ENCODE results near the gene ETV6. TPM values are rescaled to one million over a fixed set of nuclear protein-coding genes. Genes with fewer than 3 reads are reported as not detected.

ETV6 gene
- total and polyA plus RNA-seq, 2 of the 8 experiments (the other 6 are each of a cell fraction or from before 2014, with no cell fraction given), result 5.5 to 23.9 TPM

DNA sequence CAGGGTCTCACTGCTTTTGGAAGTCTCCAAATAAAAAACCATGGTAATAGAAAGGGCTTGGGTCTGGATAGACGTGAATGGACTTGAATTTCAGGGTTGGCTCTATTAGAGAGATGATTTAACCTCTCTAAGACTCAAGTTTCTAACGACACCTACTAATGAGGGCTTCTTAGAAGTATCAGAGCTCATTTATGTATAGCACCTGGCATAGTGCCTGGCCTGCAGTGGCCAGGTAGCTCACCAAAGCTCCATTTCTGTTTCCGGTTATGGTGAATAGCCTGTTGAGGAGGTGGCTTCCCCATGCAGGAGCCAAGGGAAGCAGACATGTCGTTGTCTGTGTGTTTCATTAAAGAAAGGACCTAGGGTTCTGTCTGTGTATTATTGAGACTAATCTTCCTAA is 108.6 kb downstream of the ETV6 start:
- H4K20me1 ChIP-seq (replicated peaks in 1 of 2; ENCODE audit: control insufficient read depth in 1 of 2, insufficient read depth in 2 of 2, low read length in 2 of 2), result no peaks in the 10 kb centered on the region
- H2BK12ac ChIP-seq (ENCODE audit: low read depth, low read length), result 0 out of 2 replicates have a peak overlapping the region, but pooled peaks have one; percentile 86
- no peak overlapping the region for H2BK120ac ChIP-seq (replicated peaks; ENCODE audit: low read depth, low read length)
- no peak overlapping the region for H3K4me2 ChIP-seq (ENCODE audit: insufficient read depth in 1 of 2, low read depth in 2 of 2, low read length in 2 of 2)
- H3K36me3 ChIP-seq (ENCODE audit: control insufficient read depth in 2 of 4, insufficient read depth in 4 of 4, low read length in 3 of 4), result peaks cover 0 to 3% (median 0%) of the 10 kb centered on the region in 4 experiments; a peak in 1 of 8 replicates
- H4K5ac ChIP-seq (ENCODE audit: insufficient read length, low read depth, low read length), result no peak overlapping the region
- no peak overlapping the region for H4K8ac ChIP-seq (ENCODE audit: extremely low read depth, insufficient read depth, low read length)
- no peaks in the 10 kb centered on the region for H3K23me2 ChIP-seq (ENCODE audit: low read depth, low read length)
- DNase-seq (ENCODE audit: low read depth in 1 of 2, low spot score in 2 of 2) (no peak), FAIRE-seq (no peak)
- no peak overlapping the region for H2AFZ ChIP-seq (ENCODE audit: low read length)
- H3K79me1 ChIP-seq (ENCODE audit: low read depth, low read length), result peaks cover 5% of the 10 kb centered on the region; the same call in 1 of the 2 replicates
- ChIA-PET POLR2A (ENCODE audit: partially characterized antibody) (interaction anchor here (1.1 kb wide), 1 partner anchor 12 kb away, joined by 3 read pairs; no protein-coding TSS in a partner anchor), CTCF (ENCODE audit: partially characterized antibody) (interaction anchor here (0.8 to 1.4 kb wide), 3 partner anchors 18 to 30 kb away, joined by 3 to 5 read pairs (median 4); no protein-coding TSS in a partner anchor)
- no peak overlapping the region for H3K23ac ChIP-seq (ENCODE audit: insufficient read length)
- H3K14ac ChIP-seq (ENCODE audit: insufficient read length), result no peak overlapping the region
- peaks cover 4 to 21% (median 12%) of the 10 kb centered on the region in 4 experiments for H3K4me1 ChIP-seq (replicated peaks in 1 of 4; ENCODE audit: control insufficient read depth in 3 of 4, insufficient read depth in 4 of 4, low read length in 3 of 4)
- no peak overlapping the region for H2BK20ac ChIP-seq (ENCODE audit: low read length)
- no peak overlapping the region for H3K56ac ChIP-seq (replicated peaks; ENCODE audit: insufficient read length, low read depth, low read length)
- no peak overlapping the region for H3K18ac ChIP-seq (ENCODE audit: extremely low read depth, low read length)
- H2BK15ac ChIP-seq (ENCODE audit: low read length), result no peak overlapping the region
- no peak overlapping the region for H3K27ac ChIP-seq (ENCODE audit: low read depth, low read length)
- no peak overlapping the region for H3K9ac ChIP-seq (replicated peaks in 1 of 4; ENCODE audit: extremely low read depth in 1 of 4, low read depth in 3 of 4, low read length in 3 of 4)
- no peaks in the 10 kb centered on the region for H3K79me2 ChIP-seq (ENCODE audit: control insufficient read depth in 1 of 2, insufficient read depth in 2 of 2, low read length in 2 of 2)
- H3K9me3 ChIP-seq (ENCODE audit: insufficient read depth in 2 of 2, low read depth in 1 of 2, low read length in 1 of 2), result no peaks in the 10 kb centered on the region
- no peaks in the 10 kb centered on the region for H3K27me3 ChIP-seq (replicated peaks in 1 of 4; ENCODE audit: control insufficient read depth in 3 of 4, extremely low read depth in 1 of 4, insufficient read depth in 3 of 4, low read length in 3 of 4)
- 94% methylated on average over 4 of the region's 4 CpGs; no CpG with 5 or more reads in 1 of the 2 experiments for WGBS, 2 experiments (ENCODE audit: extremely low coverage in 1 of 2, insufficient coverage in 1 of 2, insufficient read length in 1 of 2, insufficient replicate concordance in 2 of 2, low coverage in 1 of 2, low lambda C conversion rate in 2 of 2, missing lambda C conversion rate in 1 of 2)
- H3K4ac ChIP-seq (replicated peaks; ENCODE audit: insufficient read length, low read depth, low read length), result no peak overlapping the region
- no peak overlapping the region for H2BK5ac ChIP-seq (ENCODE audit: low read depth, low read length)
- H2AK5ac ChIP-seq (ENCODE audit: low read depth, low read length), result no peak overlapping the region
- H4K91ac ChIP-seq (replicated peaks; ENCODE audit: insufficient read length, low read length), result no peak overlapping the region
- no peak overlapping the region for H3K4me3 ChIP-seq (ENCODE audit: extremely low read depth in 1 of 4, insufficient read depth in 2 of 4, low read depth in 3 of 4, low read length in 4 of 4)
- TF ChIP-seq EP300 (IDR thresholded peaks at IDR 0.05; ENCODE audit: borderline replicate concordance in 1 of 2, low read depth in 2 of 2, low read length in 2 of 2), result no peak
- TF ChIP-seq BCL11A (IDR thresholded peaks at IDR 0.05; ENCODE audit: low read depth in 2 of 2, low read length in 2 of 2), result no peak

All from H1 (cell line).